Liver (tissue), 9 donors: ENCODE results near the gene ZNF723. TPM values are rescaled to one million over a fixed set of nuclear protein-coding genes. Genes with fewer than 3 reads are reported as not detected.

Experiments
- DNase-seq: peaks from one replicate; pipeline ENCODE4 v3.0.0-alpha.2; 2017; ENCODE audit warnings: low spot score
- H3K27ac ChIP-seq, 2 donors: one replicate each; pipeline ENCODE4 v1.7.0; 2013; ENCODE audit warnings: inconsistent platforms in 2 of 2, low read length in 2 of 2, control low read depth in 1 of 2, low read depth in 1 of 2, mild to moderate bottlenecking in 1 of 2
- H3K27me3 ChIP-seq, 4 donors: one replicate each; pipeline versions ENCODE4 v1.6.1 to v1.7.0; 2013; ENCODE audit warnings: low read length in 3 of 4, inconsistent platforms in 1 of 4, mild to moderate bottlenecking in 1 of 4, moderate library complexity in 1 of 4; ENCODE audit not compliant: control insufficient read depth in 4 of 4, insufficient read depth in 4 of 4
- H3K36me3 ChIP-seq, 4 donors: one replicate each; pipeline versions ENCODE4 v1.6.1 to v1.7.0; 2013; ENCODE audit warnings: low read length in 3 of 4, mild to moderate bottlenecking in 3 of 4, low read depth in 1 of 4, moderate library complexity in 1 of 4; ENCODE audit not compliant: control insufficient read depth in 4 of 4, insufficient read depth in 3 of 4
- H3K4me1 ChIP-seq, 4 donors: one replicate each; pipeline versions ENCODE4 v1.6.1 to v1.7.0; 2013; ENCODE audit warnings: low read length in 3 of 4, mild to moderate bottlenecking in 3 of 4, moderate library complexity in 1 of 4; ENCODE audit not compliant: control insufficient read depth in 4 of 4, insufficient read depth in 4 of 4
- H3K4me3 ChIP-seq, 3 donors: one replicate each; pipeline versions ENCODE4 v1.6.1 to v1.7.0; 2013; ENCODE audit warnings: low read length in 3 of 3, control low read depth in 1 of 3, low read depth in 1 of 3, mild to moderate bottlenecking in 1 of 3
- H3K9ac ChIP-seq, 2 donors: one replicate each; pipeline ENCODE4 v1.7.0; 2013; ENCODE audit warnings: low read length in 2 of 2, mild to moderate bottlenecking in 2 of 2, moderate library complexity in 2 of 2, control low read depth in 1 of 2, low read depth in 1 of 2
- H3K9me3 ChIP-seq, 4 donors: one replicate each; pipeline versions ENCODE4 v1.6.1 to v1.7.0; 2013; ENCODE audit warnings: low read length in 3 of 4; ENCODE audit not compliant: control insufficient read depth in 4 of 4
- ATF3 ChIP-seq: IDR thresholded peaks from 2 replicates; pipeline ENCODE4 v1.6.1; 2016; ENCODE audit warnings: antibody characterized with exemption
- CTCF ChIP-seq: fragments of 150-350 bp; IDR thresholded peaks from 2 replicates; pipeline ENCODE4 v1.5.1; 2017; ENCODE audit warnings: improper control_type of control experiment, low read depth, low read length; ENCODE audit not compliant: missing input control
- EGR1 ChIP-seq, 2 donors: IDR thresholded peaks; 2 replicates each; pipeline ENCODE4 v1.6.1; 2016 to 2018; ENCODE audit warnings: antibody characterized with exemption in 2 of 2, low read depth in 2 of 2
- FOXA1 ChIP-seq: IDR thresholded peaks from 2 replicates; pipeline ENCODE4 v1.6.1; 2016; ENCODE audit warnings: antibody characterized with exemption
- FOXA2 ChIP-seq: IDR thresholded peaks from 2 replicates; pipeline ENCODE4 v1.6.1; 2016; ENCODE audit warnings: antibody characterized with exemption
- GABPA ChIP-seq, 2 donors: IDR thresholded peaks in 1 of 2; conservative IDR thresholded peaks in 1 of 2; 2 replicates each; pipeline ENCODE4 v1.6.1; 2016; ENCODE audit warnings: antibody characterized with exemption in 2 of 2, mild to moderate bottlenecking in 1 of 2, moderate library complexity in 1 of 2
- HNF4A ChIP-seq, 2 donors: conservative IDR thresholded peaks; 2 replicates each; pipeline ENCODE4 v1.6.1; 2016; ENCODE audit warnings: antibody characterized with exemption in 2 of 2, mild to moderate bottlenecking in 2 of 2
- JUND ChIP-seq, 2 donors: IDR thresholded peaks; 2 replicates each; pipeline ENCODE4 v1.6.1; 2016; ENCODE audit warnings: antibody characterized with exemption in 2 of 2
- RAD21 ChIP-seq, 2 donors: IDR thresholded peaks; 2 replicates each; pipeline ENCODE4 v1.6.1; 2016; ENCODE audit warnings: antibody characterized with exemption in 2 of 2, mild to moderate bottlenecking in 2 of 2
- REST ChIP-seq: IDR thresholded peaks from 2 replicates; pipeline ENCODE4 v1.6.1; 2016; ENCODE audit warnings: antibody characterized with exemption, mild to moderate bottlenecking
- RXRA ChIP-seq, 2 donors: IDR thresholded peaks; 2 replicates each; pipeline ENCODE4 v1.6.1; 2017 to 2018; ENCODE audit warnings: antibody characterized with exemption in 2 of 2, mild to moderate bottlenecking in 1 of 2
- TAF1 ChIP-seq: conservative IDR thresholded peaks from 2 replicates; pipeline ENCODE4 v1.6.1; 2016; ENCODE audit warnings: antibody characterized with exemption, mild to moderate bottlenecking
- ZBTB33 ChIP-seq: IDR thresholded peaks from 2 replicates; pipeline ENCODE4 v1.6.1; 2016; ENCODE audit warnings: antibody characterized with exemption
- WGBS: extraction: QIAGEN DNeasy Blood & Tissue Kit; methylation state at CpG from one replicate; pipeline ENCODE4 v1.1.7; 2013; 5-methylcytosine and 5-hydroxymethylcytosine counted together
- polyA plus RNA-seq, 2 donors: library from polyadenylated mRNA; stranded (reverse) in 1 of 2; unstranded in 1 of 2; fragments of 200-250 nt in 1 of 2; fragments of >200 nt in 1 of 2; fragmentation: Nextera tagmentation in 1 of 2; extraction: Ambion mirVana in 1 of 2; gene quantifications; one replicate each; pipeline versions ENCODE4 v1.2.1 to v1.2.3, GENCODE V29; 2013 to 2015
- total RNA-seq, 2 donors: library from RNA; depleted of rRNA; stranded (reverse); fragments of >200 nt; gene quantifications; one replicate each; pipeline ENCODE4 v1.2.3, GENCODE V29; 2014
- donor health status: healthy.
- donor health status: healthy.
- donor health status: healthy.
- donor health status: healthy.
- donor health status: healthy.

ZNF723 gene
- total and polyA plus RNA-seq, 4 donors, result 0.05 to 0.08 TPM; not detected in 2

GRCh38 chr19:22807061-22807835 lies 24.8 kb upstream of the ZNF723 start:
- H3K4me3 ChIP-seq, result peak overlapping the region in 1 of 3 donors; percentile 26
- peaks cover 0 to 1% (median 0%) of the 10 kb centered on the region in 4 donors for H3K4me1 ChIP-seq
- peaks cover 0 to 2% (median 0%) of the 10 kb centered on the region in 4 donors for H3K27me3 ChIP-seq
- no peak for TF ChIP-seq TAF1
- TF ChIP-seq HNF4A (conservative IDR thresholded peaks at IDR 0.05), result no peak
- no peak for TF ChIP-seq RAD21 (IDR thresholded peaks at IDR 0.05)
- TF ChIP-seq ATF3, result no peak
- no peak for TF ChIP-seq GABPA (IDR thresholded peaks at IDR 0.05 in 1 of 2, conservative IDR thresholded peaks at IDR 0.05 in 1 of 2)
- no peak for TF ChIP-seq RXRA (IDR thresholded peaks at IDR 0.05)
- no peak for TF ChIP-seq CTCF
- no peak for TF ChIP-seq JUND (IDR thresholded peaks at IDR 0.05)
- no peak for TF ChIP-seq ZBTB33
- TF ChIP-seq FOXA1, result no peak
- no peak for TF ChIP-seq EGR1 (IDR thresholded peaks at IDR 0.05; ENCODE audit: low read depth in 2 of 2)
- peaks cover 5 to 9% (median 5%) of the 10 kb centered on the region in 4 donors for H3K9me3 ChIP-seq
- WGBS, result 11% methylated on average over 72 of the region's 72 CpGs
- no peaks in the 10 kb centered on the region for H3K36me3 ChIP-seq
- H3K27ac ChIP-seq, result no peak overlapping the region
- no peak for DNase-seq
- no peak overlapping the region for H3K9ac ChIP-seq

- 63% methylated on average over 2 of the region's 2 CpGs for WGBS
- TF ChIP-seq FOXA2 (no peak), TAF1 (no peak), REST (no peak), FOXA1 (no peak)
- Histone ChIP-seq H3K36me3 (no peaks in the 10 kb centered on the region), H3K27ac (no peak overlapping the region), H3K9ac (no peak overlapping the region), H3K27me3 (no peaks in the 10 kb centered on the region), H3K9me3 (peaks cover 2 to 20% (median 14%) of the 10 kb centered on the region in 4 donors), H3K4me1 (no peaks in the 10 kb centered on the region), H3K4me3 (no peak overlapping the region)
- no peak for DNase-seq
These were observed 18.0 kb upstream of the ZNF723 start for GRCh38 chr19:22814124-22814523.
